Mesendoderm (in vitro differentiated cells): Measurements from ENCODE around the gene P4HA3.
A peak's percentile ranks its signal among the peaks of the same experiment; 100 is the strongest.
"Not testable (repeated sequence)": the region's sequence is repeated elsewhere in the genome, so short reads cannot be mapped to it uniquely, and the experiment has no call there.

Experiments used
- DNase-seq: peaks from one replicate; pipeline ENCODE4 v3.0.0; 2013
- H2AK5ac ChIP-seq: 2 replicates; pipeline ENCODE4 v1.6.1; 2013; ENCODE audit warnings: low read length, inconsistent platforms
- H2BK120ac ChIP-seq: 2 replicates; pipeline ENCODE4 v1.6.1; 2013; ENCODE audit warnings: low read depth, mild to moderate bottlenecking, low read length, moderate library complexity, mixed read lengths
- H2BK15ac ChIP-seq: replicated peaks from 2 replicates; pipeline ENCODE4 v1.6.1; 2013; ENCODE audit warnings: low read depth, mild to moderate bottlenecking, moderate library complexity
- H2BK5ac ChIP-seq: 2 replicates; pipeline ENCODE4 v1.6.1; 2013; ENCODE audit warnings: low read length, inconsistent platforms
- H3K18ac ChIP-seq: 2 replicates; pipeline ENCODE4 v1.6.1; 2013; ENCODE audit warnings: mild to moderate bottlenecking, low read length, mixed read lengths
- H3K23ac ChIP-seq: one replicate; pipeline ENCODE4 v1.6.1; 2013; ENCODE audit warnings: low read length
- H3K27ac ChIP-seq: 2 replicates; pipeline ENCODE4 v1.5.1; 2013; ENCODE audit warnings: low read depth, mild to moderate bottlenecking, inconsistent platforms, low read length, moderate library complexity
- H3K27me3 ChIP-seq: 2 replicates; pipeline ENCODE4 v1.6.1; 2013; ENCODE audit warnings: low read length, control low read depth, mild to moderate bottlenecking, inconsistent platforms; ENCODE audit not compliant: insufficient read depth, poor library complexity
- H3K36me3 ChIP-seq: 2 replicates; pipeline ENCODE4 v1.6.1; 2013; ENCODE audit warnings: low read length, inconsistent platforms; ENCODE audit not compliant: control insufficient read depth, insufficient read depth
- H3K4ac ChIP-seq: one replicate; pipeline ENCODE4 v1.6.1; 2013; ENCODE audit warnings: low read depth, mild to moderate bottlenecking, low read length, moderate library complexity
- H3K4me1 ChIP-seq: 2 replicates; pipeline ENCODE4 v1.6.1; 2013; ENCODE audit warnings: low read depth, low read length, inconsistent platforms; ENCODE audit not compliant: control insufficient read depth
- H3K4me2 ChIP-seq: 2 replicates; pipeline ENCODE4 v1.6.1; 2013; ENCODE audit warnings: low read length
- H3K4me3 ChIP-seq: 2 replicates; pipeline ENCODE4 v1.5.1; 2013; ENCODE audit warnings: mild to moderate bottlenecking, low read length
- H3K56ac ChIP-seq: one replicate; pipeline ENCODE4 v1.6.1; 2013; ENCODE audit warnings: low read length
- H3K79me1 ChIP-seq: 2 replicates; pipeline ENCODE4 v1.6.1; 2013; ENCODE audit warnings: low read length, inconsistent platforms
- H3K79me2 ChIP-seq: 2 replicates; pipeline ENCODE4 v1.6.1; 2013; ENCODE audit warnings: mild to moderate bottlenecking, low read length; ENCODE audit not compliant: control insufficient read depth, insufficient read depth
- H3K9ac ChIP-seq: 2 replicates; pipeline ENCODE4 v1.6.1; 2013; ENCODE audit warnings: low read length, inconsistent platforms
- H4K5ac ChIP-seq: one replicate; pipeline ENCODE4 v1.6.1; 2013; ENCODE audit warnings: low read length
- H4K8ac ChIP-seq: one replicate; pipeline ENCODE4 v1.6.1; 2013; ENCODE audit warnings: low read depth, mild to moderate bottlenecking, control low read depth, low read length, moderate library complexity
- WGBS: extraction: QIAGEN DNeasy Blood & Tissue Kit; methylation state at CpG from one replicate; pipeline ENCODE4 v1.1.7; 2013; ENCODE audit warnings: low lambda C conversion rate, missing lambda C conversion rate; ENCODE audit not compliant: insufficient coverage; ENCODE audit errors: extremely low coverage; 5-methylcytosine and 5-hydroxymethylcytosine counted together

Gene P4HA3

DNA sequence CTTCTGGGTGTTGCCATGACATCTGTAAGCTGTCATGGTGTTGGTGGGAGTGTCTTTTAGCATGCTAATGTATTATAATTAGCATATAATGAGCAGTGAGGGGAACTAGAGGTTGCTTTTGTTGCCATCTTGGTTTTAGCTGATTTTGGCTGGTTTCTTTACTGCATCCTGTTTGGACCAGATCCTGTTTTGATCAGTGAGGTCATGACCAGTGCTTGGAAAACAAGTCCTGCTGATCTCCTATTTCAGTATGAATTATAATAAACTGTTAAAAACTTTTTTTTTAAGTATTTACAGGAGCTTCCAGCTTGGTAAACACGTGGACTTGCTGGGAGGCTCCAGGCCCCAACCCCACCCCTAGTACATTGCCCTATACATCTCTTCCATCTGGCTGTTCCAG, 30.5 kb upstream of the P4HA3 start:
- no peaks in the 10 kb centered on the region for H3K36me3 ChIP-seq
- no peaks in the 10 kb centered on the region for H3K4me1 ChIP-seq
- H3K4ac ChIP-seq: no peak overlapping the region
- no peak overlapping the region for H3K18ac ChIP-seq
- no peaks in the 10 kb centered on the region for H3K79me2 ChIP-seq
- no peak overlapping the region for H2BK120ac ChIP-seq
- WGBS: no CpG with 5 or more reads among the region's 1 CpG
- H3K4me3 ChIP-seq: no peak overlapping the region
- H3K27me3 ChIP-seq: no peaks in the 10 kb centered on the region
- no peak overlapping the region for H4K5ac ChIP-seq
- no peak overlapping the region for H2AK5ac ChIP-seq
- no peak overlapping the region for H2BK5ac ChIP-seq
- H2BK15ac ChIP-seq: no peak overlapping the region
- H3K4me2 ChIP-seq: no peak overlapping the region
- H3K27ac ChIP-seq: no peak overlapping the region
- H3K9ac ChIP-seq: no peak overlapping the region
- H4K8ac ChIP-seq: no peak overlapping the region
- no peaks in the 10 kb centered on the region for H3K79me1 ChIP-seq
- no peak overlapping the region for H3K23ac ChIP-seq
- DNase-seq: peak; percentile 16
- H3K56ac ChIP-seq: no peak overlapping the region

DNA sequence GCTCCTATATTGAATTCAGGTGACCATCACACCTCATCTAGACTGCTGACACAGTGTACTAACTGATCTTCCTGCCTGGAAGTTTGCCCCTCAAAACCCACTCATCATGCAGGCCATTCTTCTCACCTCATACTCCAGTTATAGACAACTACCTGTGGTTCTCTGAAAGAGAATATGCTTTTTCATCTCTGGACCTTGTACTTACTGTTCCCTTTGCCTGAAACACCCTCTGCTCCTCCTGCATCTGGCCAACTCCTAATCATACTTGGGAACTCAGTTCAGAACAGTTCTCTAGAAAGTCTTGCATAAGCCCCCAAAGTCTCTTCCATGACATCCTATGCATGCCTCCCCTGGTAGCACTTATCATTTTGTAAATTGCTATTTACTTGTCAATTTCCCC, 28.2 kb upstream of the P4HA3 start:
- Histone ChIP-seq H3K4ac (no peak overlapping the region), H3K79me1 (no peaks in the 10 kb centered on the region), H3K4me1 (no peaks in the 10 kb centered on the region), H3K36me3 (no peaks in the 10 kb centered on the region), H2BK120ac (no peak overlapping the region), H4K5ac (no peak overlapping the region), H3K18ac (no peak overlapping the region), H3K23ac (no peak overlapping the region), H3K4me3 (no peak overlapping the region), H3K9ac (no peak overlapping the region), H3K4me2 (no peak overlapping the region), H2BK15ac (no peak overlapping the region), H4K8ac (no peak overlapping the region), H3K27me3 (no peaks in the 10 kb centered on the region), H3K79me2 (no peaks in the 10 kb centered on the region), H3K27ac (no peak overlapping the region), H2AK5ac (no peak overlapping the region), H2BK5ac (no peak overlapping the region), H3K56ac (no peak overlapping the region)
- no peak for DNase-seq

DNA sequence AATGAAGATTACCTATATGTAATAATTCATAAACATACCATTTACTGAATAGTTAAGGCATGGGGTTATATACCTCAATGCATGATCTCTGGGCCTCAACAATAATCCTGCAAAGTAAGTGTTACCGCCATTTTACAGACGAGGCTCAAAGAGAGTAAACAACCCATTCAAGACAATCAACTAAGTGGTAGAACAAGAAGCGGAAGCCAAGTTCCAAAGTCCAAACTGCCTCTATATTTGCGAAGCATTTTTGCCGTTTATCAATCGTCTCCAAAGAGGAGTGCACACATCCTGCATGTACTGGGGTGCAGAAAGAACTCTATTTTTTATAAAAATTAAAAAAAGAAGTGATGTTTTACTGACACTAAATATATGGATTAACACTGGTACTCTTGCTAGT, 27.5 kb upstream of the P4HA3 start:
- Histone ChIP-seq H3K56ac (no peak overlapping the region), H2BK120ac (no peak overlapping the region), H2AK5ac (no peak overlapping the region), H4K8ac (no peak overlapping the region), H3K79me1 (no peaks in the 10 kb centered on the region), H3K27ac (no peak overlapping the region), H3K9ac (no peak overlapping the region), H3K36me3 (no peaks in the 10 kb centered on the region), H3K4me1 (no peaks in the 10 kb centered on the region), H2BK15ac (no peak overlapping the region), H3K4me3 (no peak overlapping the region), H3K4ac (no peak overlapping the region), H3K27me3 (no peaks in the 10 kb centered on the region), H4K5ac (no peak overlapping the region), H3K23ac (no peak overlapping the region), H3K18ac (no peak overlapping the region), H3K4me2 (no peak overlapping the region), H3K79me2 (no peaks in the 10 kb centered on the region), H2BK5ac (no peak overlapping the region)
- no peak for DNase-seq
- no CpG with 5 or more reads among the region's 6 CpGs for WGBS

DNA sequence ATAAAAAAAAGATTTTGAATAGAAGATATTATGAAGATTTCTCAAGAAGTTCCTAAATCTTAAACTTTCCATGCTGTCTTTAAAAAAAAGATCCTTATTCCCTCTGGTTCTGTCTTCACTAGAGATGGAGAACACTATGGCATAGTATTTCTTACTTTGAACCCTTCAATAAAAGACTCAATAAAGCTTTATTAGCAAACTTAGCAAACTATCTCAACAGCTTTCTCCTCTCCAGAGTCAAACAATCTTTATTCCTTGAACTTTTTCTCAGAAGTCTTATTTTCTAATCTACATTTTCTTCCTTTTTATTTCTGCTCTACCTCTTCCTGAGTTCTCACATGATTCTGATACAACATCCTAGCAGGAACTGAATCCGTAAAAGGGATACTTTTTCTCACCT, 21.8 kb upstream of the P4HA3 start:
- no peak overlapping the region for H3K4me2 ChIP-seq
- no peak overlapping the region for H4K5ac ChIP-seq
- no peak overlapping the region for H3K4me3 ChIP-seq
- H3K27me3 ChIP-seq: no peaks in the 10 kb centered on the region
- H3K18ac ChIP-seq: no peak overlapping the region
- H3K9ac ChIP-seq: no peak overlapping the region
- H2AK5ac ChIP-seq: no peak overlapping the region
- no peak overlapping the region for H3K4ac ChIP-seq
- no peak overlapping the region for H3K56ac ChIP-seq
- WGBS: no CpG with 5 or more reads among the region's 1 CpG
- H3K23ac ChIP-seq: no peak overlapping the region
- H3K27ac ChIP-seq: no peak overlapping the region
- H3K4me1 ChIP-seq: no peaks in the 10 kb centered on the region
- no peaks in the 10 kb centered on the region for H3K79me2 ChIP-seq
- no peak overlapping the region for H2BK15ac ChIP-seq
- no peak overlapping the region for H2BK120ac ChIP-seq
- H4K8ac ChIP-seq: no peak overlapping the region
- H2BK5ac ChIP-seq: no peak overlapping the region
- DNase-seq: no peak
- no peaks in the 10 kb centered on the region for H3K36me3 ChIP-seq
- H3K79me1 ChIP-seq: no peaks in the 10 kb centered on the region

DNA sequence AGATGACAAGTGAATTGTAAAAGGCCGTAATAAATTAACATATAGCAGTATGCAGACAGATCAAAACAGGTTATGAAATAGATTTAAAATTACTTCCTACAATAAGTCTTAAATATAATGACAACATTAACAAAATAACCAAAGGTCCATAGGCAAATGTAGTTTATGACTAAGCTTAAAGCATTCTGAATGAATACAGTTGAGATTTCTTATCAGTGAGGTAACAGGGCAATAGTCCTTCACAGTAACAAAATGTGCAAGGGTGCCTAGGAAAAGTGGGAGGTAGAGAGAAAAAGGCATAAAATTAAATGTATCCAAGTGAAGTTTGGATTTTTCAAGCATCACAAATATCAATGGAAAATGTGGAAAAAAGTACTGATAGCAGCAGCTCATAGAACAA, 20.9 kb upstream of the P4HA3 start:
- no peak overlapping the region for H3K23ac ChIP-seq
- DNase-seq: no peak
- no peak overlapping the region for H3K18ac ChIP-seq
- H2AK5ac ChIP-seq: no peak overlapping the region
- H3K4me3 ChIP-seq: no peak overlapping the region
- H3K4me2 ChIP-seq: no peak overlapping the region
- H3K56ac ChIP-seq: no peak overlapping the region
- no peak overlapping the region for H2BK5ac ChIP-seq
- H3K4ac ChIP-seq: no peak overlapping the region
- no peak overlapping the region for H4K5ac ChIP-seq
- no peaks in the 10 kb centered on the region for H3K27me3 ChIP-seq
- no peak overlapping the region for H3K9ac ChIP-seq
- H3K79me1 ChIP-seq: no peaks in the 10 kb centered on the region
- no CpG with 5 or more reads among the region's 1 CpG for WGBS
- H3K36me3 ChIP-seq: no peaks in the 10 kb centered on the region
- no peaks in the 10 kb centered on the region for H3K4me1 ChIP-seq
- no peak overlapping the region for H3K27ac ChIP-seq
- no peak overlapping the region for H2BK120ac ChIP-seq
- no peak overlapping the region for H4K8ac ChIP-seq
- no peaks in the 10 kb centered on the region for H3K79me2 ChIP-seq
- H2BK15ac ChIP-seq: no peak overlapping the region

DNA sequence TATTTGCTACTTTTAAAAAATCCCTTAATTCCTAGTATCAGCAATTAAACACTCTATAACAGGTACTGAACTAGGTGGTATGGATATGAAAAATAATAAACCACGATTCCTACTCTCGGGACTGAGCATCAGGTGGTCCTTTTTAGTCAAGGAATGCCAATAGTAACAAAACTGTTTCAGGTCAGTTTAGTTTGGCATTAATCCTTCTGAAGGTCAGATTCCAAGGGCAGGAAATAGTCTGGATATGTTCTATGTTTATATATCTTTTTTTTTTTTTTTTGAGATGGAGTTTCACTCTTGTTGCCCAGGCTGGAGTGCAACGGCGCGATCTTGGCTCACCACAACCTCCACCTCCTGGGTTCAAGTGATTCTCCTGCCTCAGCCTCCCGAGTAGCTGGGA, 19.6 kb upstream of the P4HA3 start:
- WGBS: no CpG with 5 or more reads among the region's 6 CpGs
- not testable (repeated sequence) for H3K27ac ChIP-seq

More for the DNA sequence above, 19.6 kb upstream of the P4HA3 start:
- H3K4me3 ChIP-seq, H3K56ac ChIP-seq, H3K27me3 ChIP-seq, H3K4me1 ChIP-seq, H4K5ac ChIP-seq, H3K79me1 ChIP-seq, DNase-seq, H3K9ac ChIP-seq, H3K18ac ChIP-seq, H2BK120ac ChIP-seq, H2BK15ac ChIP-seq, H3K79me2 ChIP-seq, H4K8ac ChIP-seq, H2BK5ac ChIP-seq, H3K23ac ChIP-seq, H3K36me3 ChIP-seq, H3K4me2 ChIP-seq, H2AK5ac ChIP-seq, H3K4ac ChIP-seq: not testable (repeated sequence)
